Spleen (tissue), 11 donors: Measurements from ENCODE around the gene JDP2. TPM values are rescaled to one million over a fixed set of nuclear protein-coding genes. Genes with fewer than 3 reads are reported as not detected.

Source experiments
- DNase-seq: peaks from one replicate; pipeline ENCODE4 v3.0.0-alpha.2; 2020
- H3K27ac ChIP-seq, 8 donors: fragments of 200-600 bp; sonication (generic) in 7 of 8; 1 replicate in 4 of 8; 2 replicates in 4 of 8; pipeline versions ENCODE4 v1.5.0 to v1.8.0; 2016 to 2021; ENCODE audit warnings: inconsistent platforms in 4 of 8, mild to moderate bottlenecking in 4 of 8, moderate library complexity in 1 of 8
- H3K27me3 ChIP-seq, 7 donors: fragments of 200-600 bp; sonication (generic) in 6 of 7; replicated peaks in 1 of 7; 1 replicate in 4 of 7; 2 replicates in 3 of 7; pipeline versions ENCODE4 v1.5.0 to v1.8.0; 2016 to 2021; ENCODE audit warnings: inconsistent platforms in 3 of 7, mild to moderate bottlenecking in 1 of 7
- H3K36me3 ChIP-seq, 6 donors: fragments of 200-600 bp; sonication (generic) in 5 of 6; 1 replicate in 4 of 6; 2 replicates in 2 of 6; pipeline versions ENCODE4 v1.5.0 to v1.8.0; 2016 to 2021; ENCODE audit warnings: inconsistent platforms in 2 of 6
- H3K4me1 ChIP-seq, 6 donors: fragments of 200-600 bp; sonication (generic) in 5 of 6; 1 replicate in 3 of 6; 2 replicates in 3 of 6; pipeline versions ENCODE4 v1.5.0 to v1.8.0; 2016 to 2021; ENCODE audit warnings: inconsistent platforms in 3 of 6
- H3K4me3 ChIP-seq, 8 donors: fragments of 200-600 bp; sonication (generic) in 7 of 8; 1 replicate in 4 of 8; 2 replicates in 4 of 8; pipeline versions ENCODE4 v1.5.0 to v1.8.0; 2016 to 2021; ENCODE audit warnings: inconsistent platforms in 4 of 8, mild to moderate bottlenecking in 4 of 8, moderate library complexity in 2 of 8
- H3K9me3 ChIP-seq, 8 donors: fragments of 200-600 bp; sonication (generic) in 7 of 8; 1 replicate in 4 of 8; 2 replicates in 4 of 8; pipeline versions ENCODE4 v1.5.0 to v1.8.0; 2016 to 2021; ENCODE audit warnings: inconsistent platforms in 4 of 8
- POLR2A ChIP-seq, 3 donors: fragments of 450-650 bp; IDR thresholded peaks; one replicate each; pipeline ENCODE4 v1.5.1; 2017; ENCODE audit warnings: antibody characterized with exemption in 3 of 3, mild to moderate bottlenecking in 1 of 3
- POLR2AphosphoS5 ChIP-seq, 3 donors: sonication (generic); formaldehyde crosslinking; IDR thresholded peaks; one replicate each; pipeline ENCODE4 v1.5.1; 2017; ENCODE audit warnings: antibody characterized with exemption in 3 of 3
- WGBS, 5 donors: extraction: QIAGEN DNeasy Blood & Tissue Kit in 3 of 5; methylation state at CpG; one replicate each; pipeline versions ENCODE4 v1.1.5 to v1.1.7; 2013 to 2018; 5-methylcytosine and 5-hydroxymethylcytosine counted together
- intact Hi-C: fragments of 100-400 bp; cut with DNase I; formaldehyde crosslinking; loops from one replicate; pipeline ENCODE4 v1.15.0; 2023; ENCODE audit warnings: low total_unique reads
- polyA plus RNA-seq, 3 donors: library from polyadenylated mRNA; stranded (reverse); fragments of 200-250 nt; gene quantifications; one replicate each; pipeline ENCODE4 v1.2.1, GENCODE V29; 2013
- total RNA-seq, 7 donors: library from RNA; depleted of rRNA in 3 of 7; stranded (reverse); fragments of >200 nt in 3 of 7; fragmentation: NEBNext Ultra II Directional in 4 of 7; extraction: Animal tissue kit (Norgen Biotek cat#: 25700) in 4 of 7; gene quantifications; one replicate each; pipeline versions ENCODE4 v1.1.0 to v1.2.1, GENCODE V29; 2016 to 2021
- TF ChIP-seq, protein P1 (sequence below), 11 experiments: fragments of 200-600 bp in 7 of 11; fragments of 450-650 bp in 4 of 11; sonication (generic) in 4 of 11; IDR thresholded peaks in 8 of 11; conservative IDR thresholded peaks in 3 of 11; 1 replicate in 7 of 11; 2 replicates in 4 of 11; pipeline versions ENCODE4 v1.4.0 to v1.8.0; 2016 to 2021; ENCODE audit warnings: antibody characterized with exemption in 11 of 11, inconsistent platforms in 4 of 11, mild to moderate bottlenecking in 1 of 11
- donor health status: healthy with polysubstance abuse.
- donor health status: DM: no; HTN: no; CAD: no; lungs with moderate emphysema.
- donor health status: DM: no; HTN: no; CAD: no.
- donor health status: Bipolar disorder and iron deficiency.
- donor health status: healthy.
- donor health status: DM: no; HTN: no; CAD: no.
- donor health status: DM: yes; HTN: yes; CAD: no.

The JDP2 gene
- total and polyA plus RNA-seq, 10 donors: 18.2 to 144 (median 91.8) TPM

DNA sequence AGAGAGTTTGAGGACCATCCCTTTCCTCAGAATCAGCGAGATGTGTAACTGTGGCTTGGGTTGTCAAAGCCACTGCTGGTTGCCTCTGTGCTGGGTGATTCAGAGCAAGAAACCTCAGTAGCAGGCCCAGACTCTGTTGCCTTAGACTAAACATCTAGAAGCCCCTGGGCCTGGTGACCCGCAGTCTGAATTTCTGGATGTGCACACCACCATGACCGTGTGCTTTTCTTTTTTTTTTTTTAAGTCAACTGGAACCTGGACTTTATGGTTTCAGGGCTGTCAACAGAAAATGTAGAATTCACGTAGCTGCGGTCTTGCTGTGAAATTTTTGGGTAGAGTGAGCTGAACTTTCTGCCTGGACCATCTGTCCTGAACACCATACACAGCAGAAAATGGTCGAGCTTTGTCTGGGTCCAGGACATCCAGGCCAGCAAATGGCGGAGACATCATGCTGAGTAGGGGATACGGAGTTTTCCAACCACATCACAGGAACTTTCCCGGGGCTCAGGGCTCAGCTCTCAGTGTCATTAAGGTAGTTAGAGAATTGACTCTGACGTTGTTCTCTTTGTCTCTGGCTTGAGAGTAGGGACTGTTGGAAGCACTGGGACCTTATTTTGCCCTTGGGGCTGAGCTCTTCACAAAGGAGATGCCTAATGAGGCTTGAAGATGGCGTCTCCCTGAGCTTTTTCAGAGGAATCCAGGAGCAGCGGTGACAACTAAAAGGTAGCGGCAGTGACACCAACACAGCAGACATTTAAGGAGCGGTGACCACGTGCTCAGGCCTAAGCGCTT is 71.5 kb downstream of the JDP2 start:
- Histone ChIP-seq H3K9me3 (no peaks in the 10 kb centered on the region), H3K4me1 (peaks cover 0 to 23% (median 15%) of the 10 kb centered on the region in 6 donors), H3K36me3 (no peaks in the 10 kb centered on the region), H3K27me3 (no peaks in the 10 kb centered on the region), H3K27ac (no peak overlapping the region), H3K4me3 (no peak overlapping the region)
- no peak for TF ChIP-seq POLR2A (IDR thresholded peaks at IDR 0.05)
- TF ChIP-seq POLR2AphosphoS5 (IDR thresholded peaks at IDR 0.05): no peak
- TF ChIP-seq, protein P1, sequence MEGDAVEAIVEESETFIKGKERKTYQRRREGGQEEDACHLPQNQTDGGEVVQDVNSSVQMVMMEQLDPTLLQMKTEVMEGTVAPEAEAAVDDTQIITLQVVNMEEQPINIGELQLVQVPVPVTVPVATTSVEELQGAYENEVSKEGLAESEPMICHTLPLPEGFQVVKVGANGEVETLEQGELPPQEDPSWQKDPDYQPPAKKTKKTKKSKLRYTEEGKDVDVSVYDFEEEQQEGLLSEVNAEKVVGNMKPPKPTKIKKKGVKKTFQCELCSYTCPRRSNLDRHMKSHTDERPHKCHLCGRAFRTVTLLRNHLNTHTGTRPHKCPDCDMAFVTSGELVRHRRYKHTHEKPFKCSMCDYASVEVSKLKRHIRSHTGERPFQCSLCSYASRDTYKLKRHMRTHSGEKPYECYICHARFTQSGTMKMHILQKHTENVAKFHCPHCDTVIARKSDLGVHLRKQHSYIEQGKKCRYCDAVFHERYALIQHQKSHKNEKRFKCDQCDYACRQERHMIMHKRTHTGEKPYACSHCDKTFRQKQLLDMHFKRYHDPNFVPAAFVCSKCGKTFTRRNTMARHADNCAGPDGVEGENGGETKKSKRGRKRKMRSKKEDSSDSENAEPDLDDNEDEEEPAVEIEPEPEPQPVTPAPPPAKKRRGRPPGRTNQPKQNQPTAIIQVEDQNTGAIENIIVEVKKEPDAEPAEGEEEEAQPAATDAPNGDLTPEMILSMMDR (IDR thresholded peaks at IDR 0.05 in 8 of 11, conservative IDR thresholded peaks at IDR 0.05 in 3 of 11): no peak
- no peak for DNase-seq
- WGBS, 5 donors: 81 to 87% (median 85%) methylated on average over 16 of the region's 16 CpGs
- intact Hi-C loops: no loop called here

DNA sequence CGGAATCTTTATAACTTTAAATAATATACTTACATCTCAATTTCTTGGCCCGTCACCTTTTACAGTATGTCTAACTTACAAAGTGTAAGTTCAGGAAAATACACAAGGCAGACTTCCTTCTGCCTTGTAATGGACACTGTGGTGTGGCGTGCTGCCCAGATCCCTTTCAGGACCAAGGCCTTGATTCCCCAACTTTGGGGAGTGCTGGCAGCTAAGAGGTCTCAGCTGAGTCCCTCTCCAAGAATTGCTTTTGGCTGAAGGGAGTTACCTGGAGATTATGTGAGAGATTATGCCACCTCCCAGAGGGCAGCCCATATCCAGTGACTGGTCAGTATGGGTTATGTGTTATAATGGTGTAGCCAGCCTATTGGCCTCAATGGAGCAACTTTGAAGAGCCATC is 73.3 kb downstream of the JDP2 start:
- intact Hi-C loops: no loop called here
- WGBS, 5 donors: 85 to 92% (median 90%) methylated on average over 3 of the region's 3 CpGs

DNA sequence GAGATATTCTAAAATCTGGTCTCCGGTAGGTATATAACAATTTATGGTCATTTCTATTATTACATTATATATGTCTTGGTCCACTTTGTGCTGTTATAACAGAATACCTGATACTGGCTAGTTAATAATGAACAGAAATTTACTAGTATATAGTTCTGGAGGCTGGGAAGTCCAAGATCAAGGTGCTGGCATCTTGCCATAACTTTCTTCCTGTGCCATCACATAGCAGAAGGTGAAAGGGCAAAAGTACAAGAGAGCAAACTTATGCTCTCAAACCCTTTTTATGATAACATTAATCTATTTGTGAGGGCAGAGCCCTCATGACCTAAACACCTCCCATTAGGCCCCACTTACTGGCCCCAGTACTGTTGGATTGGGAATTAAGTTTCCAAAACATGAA is 76.6 kb downstream of the JDP2 start:
- Histone ChIP-seq H3K36me3 (no peaks in the 10 kb centered on the region), H3K27ac (no peak overlapping the region), H3K9me3 (peaks cover 0 to 19% (median 8%) of the 10 kb centered on the region in 8 donors), H3K4me3 (no peak overlapping the region), H3K27me3 (no peaks in the 10 kb centered on the region), H3K4me1 (no peaks in the 10 kb centered on the region)
- DNase-seq: no peak
- WGBS, 5 donors: 95 to 100% (median 97%) methylated on average over 1 of the region's 1 CpG
- intact Hi-C loops: no loop called here
- TF ChIP-seq, protein P1 (IDR thresholded peaks at IDR 0.05 in 8 of 11, conservative IDR thresholded peaks at IDR 0.05 in 3 of 11): no peak
- TF ChIP-seq POLR2A (IDR thresholded peaks at IDR 0.05) (no peak), POLR2AphosphoS5 (IDR thresholded peaks at IDR 0.05) (no peak)

More for the DNA sequence above, 73.3 kb downstream of the JDP2 start:
- Histone ChIP-seq H3K9me3 (peaks cover 0 to 3% (median 0%) of the 10 kb centered on the region in 8 donors), H3K36me3 (no peaks in the 10 kb centered on the region), H3K4me3 (no peak overlapping the region), H3K4me1 (peaks cover 0 to 17% (median 8%) of the 10 kb centered on the region in 6 donors), H3K27ac (no peak overlapping the region), H3K27me3 (no peaks in the 10 kb centered on the region)
- TF ChIP-seq POLR2A (IDR thresholded peaks at IDR 0.05) (no peak), POLR2AphosphoS5 (IDR thresholded peaks at IDR 0.05) (no peak)
- TF ChIP-seq, protein P1 (IDR thresholded peaks at IDR 0.05 in 8 of 11, conservative IDR thresholded peaks at IDR 0.05 in 3 of 11): no peak
- DNase-seq: no peak

DNA sequence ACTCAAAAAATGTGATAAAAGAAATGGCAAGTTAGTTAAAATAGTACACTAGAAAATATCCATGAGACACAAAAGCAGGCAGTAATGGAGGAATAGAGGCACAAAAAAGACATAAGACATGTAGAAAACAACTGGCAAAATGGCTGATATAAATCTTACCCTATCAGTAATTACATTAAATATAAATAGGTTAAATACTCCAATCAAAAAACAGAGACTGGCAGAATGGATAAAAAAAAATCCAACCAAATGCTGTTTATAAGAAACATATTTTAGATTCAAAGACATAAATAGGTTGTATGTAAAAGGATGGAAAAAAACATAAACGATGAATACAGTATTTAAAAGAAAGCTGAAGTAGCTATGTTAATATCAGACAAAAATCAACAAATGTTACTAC is 79.1 kb downstream of the JDP2 start:
- WGBS, 5 donors: 95 to 100% (median 96%) methylated on average over 1 of the region's 1 CpG
- no peaks in the 10 kb centered on the region for H3K27me3 ChIP-seq
- no peaks in the 10 kb centered on the region for H3K4me1 ChIP-seq
- H3K9me3 ChIP-seq: peaks cover 2 to 36% (median 27%) of the 10 kb centered on the region in 8 donors
- intact Hi-C loops: no loop called here
- DNase-seq: no peak
- no peaks in the 10 kb centered on the region for H3K36me3 ChIP-seq
- H3K27ac ChIP-seq: no peak overlapping the region
- H3K4me3 ChIP-seq: no peak overlapping the region
- TF ChIP-seq, protein P1 (IDR thresholded peaks at IDR 0.05 in 8 of 11, conservative IDR thresholded peaks at IDR 0.05 in 3 of 11): no peak
- TF ChIP-seq POLR2AphosphoS5 (IDR thresholded peaks at IDR 0.05): no peak
- TF ChIP-seq POLR2A (IDR thresholded peaks at IDR 0.05): no peak
